AG09309 (cell line): ENCODE measurements around the gene KNDC1.

Source experiments
- DNase-seq: peaks from one replicate; pipeline ENCODE4 v3.0.0-alpha.2; 2010; ENCODE audit warnings: low read depth
- H3K4me3 ChIP-seq: 2 replicates; pipeline ENCODE4 v1.5.1; 2011; ENCODE audit warnings: mild to moderate bottlenecking, low read depth, low read length, moderate library complexity; ENCODE audit not compliant: control insufficient read depth
- TF ChIP-seq, protein P1 (sequence below): IDR thresholded peaks from 2 replicates; pipeline ENCODE4 v1.5.1; 2011; ENCODE audit warnings: mild to moderate bottlenecking, low read depth, low read length, inconsistent platforms; ENCODE audit not compliant: insufficient read depth, control insufficient read depth; ENCODE audit errors: missing control alignments

Gene KNDC1

DNA sequence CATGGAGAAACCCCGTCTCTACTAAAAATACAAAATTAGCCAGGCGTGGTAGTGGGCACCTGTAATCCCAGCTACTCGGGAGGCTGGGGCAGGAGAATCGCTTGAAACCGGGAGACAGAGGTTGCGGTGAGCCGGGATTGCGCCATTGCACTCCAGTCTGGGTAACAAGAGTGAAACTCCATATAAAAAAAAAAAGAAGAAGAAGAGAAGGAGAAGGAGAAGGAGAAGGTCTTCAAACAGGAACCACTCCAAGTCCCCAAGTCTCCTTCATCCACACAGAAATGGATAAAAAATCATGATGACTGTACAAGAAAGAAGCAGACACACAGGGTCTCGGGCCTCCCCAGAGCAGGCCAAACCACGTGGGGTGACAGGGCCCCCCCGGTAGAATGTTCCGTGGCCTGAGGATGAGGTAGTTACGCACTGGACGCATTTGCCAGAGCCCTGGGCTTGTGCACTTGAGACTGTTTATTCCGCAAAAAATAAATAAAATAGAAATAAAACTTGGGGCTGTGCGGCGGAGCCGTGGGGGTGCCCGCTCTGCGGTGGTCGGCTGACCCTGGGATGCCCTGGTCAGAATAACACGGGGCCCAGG lies 93.4 kb downstream of the KNDC1 start:
- no peak overlapping the region for H3K4me3 ChIP-seq
- no peak for DNase-seq
- TF ChIP-seq, protein P1, sequence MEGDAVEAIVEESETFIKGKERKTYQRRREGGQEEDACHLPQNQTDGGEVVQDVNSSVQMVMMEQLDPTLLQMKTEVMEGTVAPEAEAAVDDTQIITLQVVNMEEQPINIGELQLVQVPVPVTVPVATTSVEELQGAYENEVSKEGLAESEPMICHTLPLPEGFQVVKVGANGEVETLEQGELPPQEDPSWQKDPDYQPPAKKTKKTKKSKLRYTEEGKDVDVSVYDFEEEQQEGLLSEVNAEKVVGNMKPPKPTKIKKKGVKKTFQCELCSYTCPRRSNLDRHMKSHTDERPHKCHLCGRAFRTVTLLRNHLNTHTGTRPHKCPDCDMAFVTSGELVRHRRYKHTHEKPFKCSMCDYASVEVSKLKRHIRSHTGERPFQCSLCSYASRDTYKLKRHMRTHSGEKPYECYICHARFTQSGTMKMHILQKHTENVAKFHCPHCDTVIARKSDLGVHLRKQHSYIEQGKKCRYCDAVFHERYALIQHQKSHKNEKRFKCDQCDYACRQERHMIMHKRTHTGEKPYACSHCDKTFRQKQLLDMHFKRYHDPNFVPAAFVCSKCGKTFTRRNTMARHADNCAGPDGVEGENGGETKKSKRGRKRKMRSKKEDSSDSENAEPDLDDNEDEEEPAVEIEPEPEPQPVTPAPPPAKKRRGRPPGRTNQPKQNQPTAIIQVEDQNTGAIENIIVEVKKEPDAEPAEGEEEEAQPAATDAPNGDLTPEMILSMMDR = no peak

GRCh38 chr10:133254421-133255120 lies 94.6 kb downstream of the KNDC1 start:
- no peak overlapping the region for H3K4me3 ChIP-seq
- TF ChIP-seq, protein P1 = no peak
- DNase-seq = no peak

DNA sequence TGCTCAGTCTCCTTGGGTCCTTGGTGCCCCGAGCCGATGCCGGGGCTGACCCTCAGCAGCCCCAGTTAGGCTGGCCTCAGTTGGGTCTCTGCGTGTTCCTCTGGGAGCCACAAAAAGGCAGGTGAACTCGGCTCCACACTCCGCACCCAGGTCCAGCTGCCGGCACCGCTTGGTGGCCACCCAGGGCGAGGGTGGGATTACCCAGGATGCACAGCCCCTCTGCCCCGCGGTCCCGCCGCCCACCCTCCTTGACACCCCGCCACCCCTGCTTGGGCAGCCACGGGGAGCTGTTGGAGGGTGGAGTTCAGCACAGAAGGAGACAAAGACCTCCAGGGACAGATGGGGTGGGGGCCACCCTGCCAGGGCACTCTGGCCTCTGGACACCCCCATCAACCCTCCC lies 95.3 kb downstream of the KNDC1 start:
- no peak overlapping the region for H3K4me3 ChIP-seq
- DNase-seq = no peak
- TF ChIP-seq, protein P1 = no peak

GRCh38 chr10:133257489-133258065 lies 97.6 kb downstream of the KNDC1 start:
- H3K4me3 ChIP-seq = no peak overlapping the region
- TF ChIP-seq, protein P1 = peak; percentile 2

DNA sequence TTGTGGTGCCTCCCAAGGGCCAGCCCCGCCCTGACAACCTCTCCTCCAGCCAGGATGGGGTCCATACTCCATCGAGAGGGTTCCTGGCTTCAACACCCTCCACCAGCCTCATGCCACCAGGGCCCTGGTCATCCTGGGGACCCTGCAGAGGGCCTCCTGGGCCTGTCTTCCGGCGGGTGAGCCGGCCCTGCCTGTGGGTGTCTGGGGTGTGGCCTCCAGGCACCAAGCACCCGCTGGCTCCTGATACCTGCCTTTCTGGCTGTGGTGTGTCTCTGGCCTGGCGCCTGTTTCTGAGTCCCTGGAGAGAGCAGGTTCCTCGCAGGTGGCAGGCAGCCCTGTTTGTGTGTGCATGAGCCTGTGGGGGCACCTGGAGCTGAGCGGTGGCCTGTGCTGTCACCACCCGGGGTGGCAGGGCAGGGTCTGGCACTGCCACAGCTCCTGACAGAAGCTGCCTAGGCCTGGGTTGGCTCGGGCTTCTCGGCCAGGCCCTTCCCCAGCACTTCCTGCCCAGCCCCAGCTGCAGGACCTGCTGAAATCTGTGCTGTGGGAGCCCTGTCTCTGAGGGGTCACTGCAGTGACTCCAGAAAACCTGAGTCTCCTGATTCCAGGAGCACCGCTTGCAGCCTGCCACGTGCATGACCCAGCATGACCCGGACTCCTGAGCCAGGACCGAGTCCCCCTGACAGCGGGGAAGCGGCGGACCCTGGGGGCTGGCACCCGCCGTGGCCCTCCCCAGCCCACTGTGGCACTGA lies 98.2 kb downstream of the KNDC1 start:
- no peak overlapping the region for H3K4me3 ChIP-seq
- TF ChIP-seq, protein P1 = no peak
- DNase-seq = no peak

More at GRCh38 chr10:133257489-133258065, 97.6 kb downstream of the KNDC1 start:
- DNase-seq = no peak

DNA sequence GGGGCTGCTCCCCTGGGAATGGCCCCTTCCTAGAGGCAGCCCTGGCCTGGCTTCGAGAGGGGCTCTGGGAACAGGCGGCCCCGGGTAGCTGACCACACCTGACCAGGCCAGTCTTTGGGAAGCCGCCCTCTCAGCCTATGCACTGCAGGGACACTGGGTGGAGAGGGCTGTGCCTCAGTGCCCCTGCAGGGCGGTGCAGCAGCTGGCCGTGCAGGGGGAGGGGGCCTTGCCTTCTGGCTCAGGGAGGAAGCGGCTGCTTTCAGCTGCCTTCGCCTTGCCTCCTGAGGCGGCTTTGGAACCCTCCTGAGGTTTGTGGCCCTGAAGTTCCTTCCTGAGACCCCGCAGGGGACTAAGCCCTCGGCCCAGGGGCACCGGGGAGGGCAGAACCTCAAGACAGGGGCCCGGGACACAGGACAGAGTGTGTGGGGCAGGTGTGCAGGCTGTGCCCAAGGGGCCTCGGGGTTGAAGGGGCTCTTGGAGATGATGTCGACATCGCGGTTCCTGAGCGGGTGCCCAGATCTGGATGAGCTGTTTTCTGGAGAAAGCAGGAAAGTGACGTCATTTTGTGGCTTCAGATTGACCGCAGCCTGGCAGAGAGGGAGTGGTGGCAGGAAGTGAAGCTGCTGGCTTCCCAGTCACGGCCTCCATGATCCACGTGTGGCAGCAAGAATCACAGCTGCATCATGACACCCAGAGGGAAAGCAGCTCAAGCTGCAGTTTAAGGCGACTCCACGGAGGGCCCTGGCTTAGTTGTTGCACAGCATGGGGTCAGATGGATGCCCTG lies 99.0 kb downstream of the KNDC1 start:
- DNase-seq = peak; percentile 98
- TF ChIP-seq, protein P1 = no peak
- H3K4me3 ChIP-seq = no peak overlapping the region
